Stromal cell of bone marrow (primary cell): Measurements from ENCODE around the gene FBXL7.

Source experiments
- DNase-seq: peaks from one replicate; pipeline ENCODE4 v3.0.0-alpha.2; 2012; ENCODE audit warnings: low read depth

Gene FBXL7

GRCh38 chr5:15544039-15544438 lies 44.1 kb downstream of the FBXL7 start:
- no peak for DNase-seq

- no peak for DNase-seq
Observed at GRCh38 chr5:15545082-15545481, 45.1 kb downstream of the FBXL7 start.

DNA sequence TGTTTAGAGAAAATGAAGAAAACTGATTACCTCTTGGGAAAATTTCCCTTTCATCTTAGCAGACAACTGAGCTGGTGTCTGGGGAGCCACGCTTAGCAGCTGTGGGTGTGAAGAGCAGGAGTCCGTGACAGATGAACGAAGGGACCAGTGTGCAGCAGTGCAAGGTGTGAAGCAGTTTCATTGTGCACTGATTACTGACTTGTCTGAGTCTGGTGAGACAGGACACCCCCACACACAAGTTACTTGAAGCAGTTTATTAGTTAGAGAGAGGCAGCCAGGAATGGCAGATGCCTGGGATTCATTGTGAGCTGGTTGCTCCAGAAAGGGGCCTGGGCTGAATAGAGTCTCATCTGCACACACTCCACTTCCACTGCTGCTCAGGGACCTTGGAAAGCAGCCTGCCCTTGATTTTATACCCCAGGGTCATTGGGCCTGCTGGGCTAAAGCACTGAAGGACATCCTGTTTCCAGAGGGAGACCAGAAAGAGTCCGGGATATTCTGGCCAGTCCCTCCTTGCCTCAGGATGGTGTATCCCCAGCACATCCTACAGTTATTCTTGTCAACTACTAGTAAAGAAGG lies 47.4 kb downstream of the FBXL7 start:
- DNase-seq = no peak

- DNase-seq = no peak
Observed at GRCh38 chr5:15549961-15550360, 50.0 kb downstream of the FBXL7 start.

DNA sequence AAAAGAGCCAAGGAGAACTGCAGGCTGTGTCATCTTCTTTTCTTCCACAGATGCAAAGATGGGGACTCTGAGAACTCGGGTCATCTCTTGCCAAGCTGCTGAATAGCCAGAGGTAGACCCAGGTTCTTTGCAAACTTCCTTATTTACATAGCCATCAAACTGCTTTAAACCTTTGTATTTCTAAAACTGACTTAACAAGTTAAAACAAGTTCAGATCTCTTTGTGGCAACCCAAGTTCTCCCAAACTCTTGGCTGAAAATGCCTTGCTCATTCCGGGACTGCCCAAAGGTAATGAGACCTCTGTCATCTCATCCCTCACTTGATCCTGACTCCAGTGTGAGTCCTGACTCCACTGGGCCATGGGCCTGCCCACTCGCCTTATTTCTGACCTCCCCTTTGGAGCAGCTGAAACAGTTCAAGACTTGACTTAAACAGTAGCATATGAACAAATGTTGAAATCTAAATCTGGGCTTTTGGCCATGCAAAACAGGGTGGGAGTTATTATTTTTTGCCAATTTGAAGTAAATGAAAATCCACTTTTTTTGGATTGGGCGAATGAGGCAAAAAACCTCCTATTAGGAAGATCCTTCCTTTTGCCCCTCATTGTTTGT lies 50.6 kb downstream of the FBXL7 start:
- DNase-seq = peak; percentile 78

GRCh38 chr5:15551113-15551504 lies 51.1 kb downstream of the FBXL7 start:
- no peak for DNase-seq

GRCh38 chr5:15554542-15554941 lies 54.6 kb downstream of the FBXL7 start:
- no peak for DNase-seq

DNA sequence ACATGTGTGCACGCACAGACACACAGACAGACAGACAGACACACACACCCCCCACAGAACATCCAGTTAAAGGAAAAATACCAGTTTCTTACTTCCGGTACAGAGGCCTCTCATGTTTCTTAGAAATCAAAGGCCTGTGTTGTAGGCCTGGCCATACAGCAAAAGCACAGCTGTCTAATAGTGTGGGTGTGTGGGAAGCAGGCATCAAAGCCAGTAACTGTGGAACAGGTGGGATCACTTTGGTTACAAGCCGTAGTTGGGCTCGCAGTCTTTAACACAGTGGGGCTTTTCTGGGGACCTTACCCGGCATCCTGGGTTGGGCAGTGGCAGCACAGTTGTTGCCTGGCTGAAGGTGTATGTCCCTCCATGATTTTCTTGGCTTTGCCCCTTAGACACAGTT lies 55.2 kb downstream of the FBXL7 start:
- no peak for DNase-seq

GRCh38 chr5:15558240-15558639 lies 58.3 kb downstream of the FBXL7 start:
- no peak for DNase-seq

GRCh38 chr5:15558681-15559080 lies 58.7 kb downstream of the FBXL7 start:
- DNase-seq = no peak

DNA sequence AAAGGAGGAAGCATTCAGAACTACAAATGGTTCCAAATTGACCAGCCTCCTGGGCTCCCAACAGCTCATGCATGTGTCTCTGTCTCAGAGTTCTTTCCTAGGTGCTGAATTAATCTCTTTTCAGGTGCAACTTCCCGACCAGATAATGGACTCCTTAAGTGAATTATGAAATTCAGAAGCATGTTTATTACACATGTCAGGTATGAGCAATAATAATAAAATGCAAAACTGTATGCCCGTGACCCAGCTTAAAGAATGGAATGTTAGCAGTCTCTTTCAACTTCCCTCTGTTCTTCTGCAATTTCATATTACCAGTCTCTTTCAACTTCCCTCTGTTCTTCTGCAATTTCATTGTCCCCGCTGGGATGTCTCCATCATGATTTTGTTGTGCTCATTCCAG lies 60.4 kb downstream of the FBXL7 start:
- no peak for DNase-seq

- no peak for DNase-seq
Observed at GRCh38 chr5:15564523-15564922, 64.5 kb downstream of the FBXL7 start.

DNA sequence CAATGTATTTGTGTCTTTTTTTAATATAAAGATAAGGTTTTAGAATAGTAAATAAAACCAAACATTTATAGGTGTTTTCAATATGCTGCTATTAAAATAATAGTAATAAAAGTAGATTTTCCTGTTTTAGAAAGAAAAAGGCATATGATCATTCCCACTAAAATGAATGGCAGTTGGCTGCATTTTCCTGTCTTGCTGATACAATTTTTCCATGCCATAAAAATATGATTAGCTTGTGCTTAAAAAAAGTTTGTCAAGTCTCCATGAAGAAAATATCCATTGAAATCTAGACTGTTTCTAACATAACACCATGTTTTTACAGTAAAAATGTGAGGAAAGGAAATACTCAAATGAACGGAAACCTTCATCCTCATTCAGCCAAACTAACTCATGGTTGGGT lies 65.0 kb downstream of the FBXL7 start:
- no peak for DNase-seq

GRCh38 chr5:15566306-15566705 lies 66.3 kb downstream of the FBXL7 start:
- no peak for DNase-seq

DNA sequence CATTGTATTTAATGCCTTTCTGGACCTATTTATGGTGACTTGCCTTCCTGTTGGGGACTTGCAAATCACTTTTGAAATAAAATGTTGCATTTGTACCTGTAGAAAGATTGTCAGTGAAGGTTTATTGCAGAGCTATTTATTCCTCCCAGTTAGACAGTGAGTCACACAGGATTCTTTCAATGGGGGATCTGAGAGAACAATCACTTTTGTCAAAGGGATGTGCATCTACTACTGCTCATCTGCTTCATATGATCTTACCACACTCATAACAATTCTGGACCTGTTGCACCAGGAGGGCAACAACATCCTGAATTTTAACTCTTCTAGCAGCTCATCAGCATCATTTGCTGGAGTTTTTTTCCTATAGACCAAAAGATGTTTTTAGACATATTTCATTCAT lies 66.8 kb downstream of the FBXL7 start:
- DNase-seq = no peak

DNA sequence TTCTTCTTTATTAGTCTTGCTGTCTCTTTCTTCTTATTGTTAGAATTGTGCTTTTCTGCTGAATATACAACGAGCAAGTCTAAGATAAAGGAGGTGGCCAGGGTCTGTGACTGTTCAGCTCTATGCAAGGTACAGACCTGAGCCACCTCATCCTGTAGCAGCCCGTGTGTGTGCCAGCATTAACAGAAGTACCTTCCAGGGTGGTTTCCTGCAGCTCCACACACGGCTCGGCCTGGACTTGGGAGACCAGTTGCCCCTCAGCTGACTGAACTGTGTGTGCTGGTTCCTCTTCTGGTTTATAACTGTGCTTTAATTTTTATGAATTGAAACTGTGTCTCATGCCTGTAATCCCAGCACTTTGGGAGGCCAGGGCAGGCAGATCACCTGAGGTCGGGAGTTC lies 70.5 kb downstream of the FBXL7 start:
- no peak for DNase-seq

DNA sequence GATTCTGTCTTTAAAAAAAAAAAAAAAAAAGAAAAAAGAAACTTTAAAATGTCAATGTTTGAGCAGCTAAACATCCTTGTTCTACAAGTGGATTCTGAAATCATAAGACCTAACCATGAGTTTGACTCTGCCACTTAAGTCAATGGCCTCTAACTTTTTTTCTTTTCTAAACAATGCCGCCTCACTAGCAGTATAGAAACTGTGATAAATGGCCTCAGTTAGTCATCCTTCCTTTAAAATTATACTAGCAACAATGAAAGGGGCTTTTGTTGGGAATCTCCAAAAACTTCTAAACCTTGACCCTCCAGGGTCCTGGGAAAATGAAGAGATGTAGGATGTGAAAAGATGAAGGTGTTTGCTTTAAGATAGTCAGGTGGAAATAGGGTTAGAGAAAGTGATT lies 71.1 kb downstream of the FBXL7 start:
- DNase-seq = no peak

DNA sequence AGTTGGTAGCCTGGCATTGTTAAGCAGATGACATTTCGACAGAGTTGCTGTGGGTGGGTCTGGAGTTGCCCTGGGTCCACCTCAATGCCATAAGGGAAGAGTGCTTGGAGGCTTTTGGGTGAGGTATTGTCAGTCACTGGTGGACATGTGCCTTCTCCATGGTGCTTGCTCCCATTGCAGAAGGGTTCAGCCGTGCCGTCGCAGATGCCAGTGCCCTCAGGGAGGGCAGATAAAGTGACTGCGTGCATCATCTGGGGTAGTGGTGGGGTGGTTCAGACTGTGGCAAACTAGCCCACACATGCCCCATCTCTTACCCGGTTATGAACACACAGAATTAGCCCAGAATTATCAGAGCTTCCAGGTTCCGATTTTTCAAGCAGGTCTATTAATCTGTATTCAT lies 71.6 kb downstream of the FBXL7 start:
- DNase-seq = no peak

DNA sequence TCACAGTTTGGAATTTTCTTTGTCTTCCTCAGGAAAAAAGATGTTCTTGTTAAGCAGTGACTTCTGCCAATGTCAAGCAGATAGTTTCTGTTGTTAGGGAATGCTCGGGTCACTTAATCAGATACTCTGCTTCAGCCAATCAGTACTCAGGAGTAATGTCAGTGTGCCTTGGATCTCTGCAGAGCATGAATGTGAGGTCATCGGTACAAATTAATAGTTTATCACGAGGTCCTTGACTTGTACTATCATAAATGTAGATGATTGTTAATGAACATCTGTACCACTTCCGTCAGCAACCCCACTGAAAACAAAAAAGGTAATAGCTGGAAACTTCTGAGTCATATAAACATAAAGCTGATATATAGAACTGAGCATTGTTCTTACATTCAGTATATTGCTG lies 73.6 kb downstream of the FBXL7 start:
- DNase-seq = no peak

GRCh38 chr5:15574128-15574527 lies 74.1 kb downstream of the FBXL7 start:
- DNase-seq = no peak

- DNase-seq = peak; percentile 38
Observed at GRCh38 chr5:15574806-15575325, 74.9 kb downstream of the FBXL7 start.

DNA sequence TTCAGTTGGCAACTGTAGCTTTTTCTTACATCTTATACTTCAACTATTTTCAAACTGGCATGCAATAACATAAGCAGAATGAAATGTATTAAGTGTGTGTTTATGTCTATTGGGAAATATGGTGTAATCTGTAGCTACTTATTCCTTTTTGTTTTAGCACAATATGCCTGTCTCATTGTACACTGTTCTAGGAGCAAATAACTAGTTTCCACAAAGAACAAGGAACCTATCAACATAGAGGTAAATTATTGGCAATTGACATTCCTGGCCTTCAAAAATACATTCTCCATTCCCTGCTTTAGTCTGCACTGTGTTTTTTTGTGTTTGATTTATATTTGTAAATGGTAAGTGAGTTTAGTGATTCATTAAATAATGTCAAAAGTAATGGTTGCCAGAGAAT lies 75.7 kb downstream of the FBXL7 start:
- DNase-seq = no peak

DNA sequence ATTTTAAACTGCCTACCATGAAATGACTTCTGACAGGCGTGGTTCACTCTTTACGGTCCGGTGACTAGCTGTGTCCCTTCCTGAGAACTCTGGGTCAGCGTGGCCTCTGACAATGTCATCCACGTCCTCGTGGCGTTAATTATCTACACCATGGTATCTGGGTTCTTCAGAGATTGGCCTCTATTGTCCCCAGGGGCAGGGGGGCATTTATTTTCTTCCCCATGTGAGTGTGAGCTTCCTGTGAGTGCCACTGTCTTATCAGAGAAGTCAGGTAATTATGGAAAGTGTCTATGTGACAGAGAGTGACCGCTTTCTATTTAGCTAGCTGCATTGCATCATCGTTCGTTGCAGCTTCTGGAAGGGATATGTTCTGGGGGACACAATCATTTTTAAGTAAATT lies 77.2 kb downstream of the FBXL7 start:
- DNase-seq = no peak

GRCh38 chr5:15577831-15578230 lies 77.9 kb downstream of the FBXL7 start:
- DNase-seq = no peak
